D721Med (cell line): ENCODE results near the gene METTL24.
"Not testable (repeated sequence)": the region's sequence is repeated elsewhere in the genome, so short reads cannot be mapped to it uniquely, and the experiment has no call there.

Experiments used
- DNase-seq: peaks from one replicate; pipeline ENCODE4 v3.0.0; 2011; ENCODE audit warnings: low spot score; ENCODE audit not compliant: insufficient read length
- FAIRE-seq: peaks from 2 replicates; lab custom pipeline; 2011; peaks lifted over from hg19 to GRCh38; lab: Jason Lieb, UNC
- TF ChIP-seq, protein P1 (sequence below): IDR thresholded peaks from 2 replicates; pipeline ENCODE4 v1.5.1; 2012; ENCODE audit warnings: mild to moderate bottlenecking, control low read depth; ENCODE audit not compliant: insufficient read depth; ENCODE audit errors: missing control alignments

METTL24 gene

DNA sequence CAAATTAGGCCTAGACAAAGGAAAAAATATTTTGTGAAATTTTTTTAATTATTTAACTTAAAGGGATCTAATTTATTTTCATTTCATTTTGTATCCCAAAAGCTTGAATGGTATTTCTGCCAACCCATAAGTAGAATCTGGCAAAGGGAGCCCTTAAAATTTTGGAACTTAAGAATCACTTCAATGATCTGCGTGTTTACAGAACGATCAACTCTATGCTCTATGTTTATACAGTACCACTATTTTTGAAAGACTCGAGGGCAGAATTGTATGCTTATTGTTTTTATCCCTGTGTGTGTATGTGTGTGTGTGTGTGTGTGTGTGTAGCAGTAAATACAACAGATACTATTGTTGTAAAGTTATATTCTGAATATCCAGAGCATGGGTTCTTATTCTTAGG lies 39.2 kb downstream of the METTL24 start:
- TF ChIP-seq, protein P1, sequence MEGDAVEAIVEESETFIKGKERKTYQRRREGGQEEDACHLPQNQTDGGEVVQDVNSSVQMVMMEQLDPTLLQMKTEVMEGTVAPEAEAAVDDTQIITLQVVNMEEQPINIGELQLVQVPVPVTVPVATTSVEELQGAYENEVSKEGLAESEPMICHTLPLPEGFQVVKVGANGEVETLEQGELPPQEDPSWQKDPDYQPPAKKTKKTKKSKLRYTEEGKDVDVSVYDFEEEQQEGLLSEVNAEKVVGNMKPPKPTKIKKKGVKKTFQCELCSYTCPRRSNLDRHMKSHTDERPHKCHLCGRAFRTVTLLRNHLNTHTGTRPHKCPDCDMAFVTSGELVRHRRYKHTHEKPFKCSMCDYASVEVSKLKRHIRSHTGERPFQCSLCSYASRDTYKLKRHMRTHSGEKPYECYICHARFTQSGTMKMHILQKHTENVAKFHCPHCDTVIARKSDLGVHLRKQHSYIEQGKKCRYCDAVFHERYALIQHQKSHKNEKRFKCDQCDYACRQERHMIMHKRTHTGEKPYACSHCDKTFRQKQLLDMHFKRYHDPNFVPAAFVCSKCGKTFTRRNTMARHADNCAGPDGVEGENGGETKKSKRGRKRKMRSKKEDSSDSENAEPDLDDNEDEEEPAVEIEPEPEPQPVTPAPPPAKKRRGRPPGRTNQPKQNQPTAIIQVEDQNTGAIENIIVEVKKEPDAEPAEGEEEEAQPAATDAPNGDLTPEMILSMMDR: no peak
- DNase-seq: no peak
- no peak for FAIRE-seq

DNA sequence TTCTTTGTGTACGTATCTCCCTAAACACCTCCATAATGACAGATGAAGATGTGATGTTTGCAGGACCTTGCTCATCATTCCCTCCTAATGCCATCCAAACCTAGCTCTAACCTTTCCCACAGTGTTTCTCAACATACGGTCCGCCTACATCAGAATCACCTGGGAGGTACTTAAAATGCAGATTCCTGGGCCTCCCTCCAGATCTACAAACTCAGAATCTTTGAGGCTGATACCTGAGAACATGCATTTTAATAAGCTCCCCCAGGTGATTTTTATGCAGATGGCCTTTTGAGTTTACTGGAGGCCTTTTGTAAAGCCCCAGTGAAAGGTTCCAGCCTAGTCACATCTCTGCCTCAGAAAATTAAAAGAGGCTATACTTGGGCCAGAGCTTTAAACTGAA lies 40.5 kb downstream of the METTL24 start:
- no peak for FAIRE-seq
- DNase-seq: no peak
- TF ChIP-seq, protein P1: no peak

DNA sequence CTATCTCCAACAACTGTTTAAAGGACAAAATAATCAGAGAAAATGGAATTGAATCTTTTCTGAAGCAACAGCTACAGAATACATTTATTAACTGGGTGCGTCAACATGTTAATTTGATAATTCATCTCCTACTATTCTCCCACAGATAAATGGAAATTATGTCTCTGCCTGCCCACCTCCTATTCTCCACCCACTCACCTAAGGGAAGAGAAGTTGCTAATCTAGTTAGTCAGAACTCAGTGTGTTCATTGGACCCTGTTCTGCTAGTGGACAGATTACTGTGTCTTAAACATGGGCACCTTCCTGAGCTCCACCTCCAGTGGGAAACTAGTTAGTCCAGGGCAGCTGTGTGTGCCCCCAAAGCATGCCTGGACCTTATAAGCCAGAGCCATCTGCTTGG lies 41.0 kb downstream of the METTL24 start:
- TF ChIP-seq, protein P1: no peak
- FAIRE-seq: no peak
- no peak for DNase-seq

DNA sequence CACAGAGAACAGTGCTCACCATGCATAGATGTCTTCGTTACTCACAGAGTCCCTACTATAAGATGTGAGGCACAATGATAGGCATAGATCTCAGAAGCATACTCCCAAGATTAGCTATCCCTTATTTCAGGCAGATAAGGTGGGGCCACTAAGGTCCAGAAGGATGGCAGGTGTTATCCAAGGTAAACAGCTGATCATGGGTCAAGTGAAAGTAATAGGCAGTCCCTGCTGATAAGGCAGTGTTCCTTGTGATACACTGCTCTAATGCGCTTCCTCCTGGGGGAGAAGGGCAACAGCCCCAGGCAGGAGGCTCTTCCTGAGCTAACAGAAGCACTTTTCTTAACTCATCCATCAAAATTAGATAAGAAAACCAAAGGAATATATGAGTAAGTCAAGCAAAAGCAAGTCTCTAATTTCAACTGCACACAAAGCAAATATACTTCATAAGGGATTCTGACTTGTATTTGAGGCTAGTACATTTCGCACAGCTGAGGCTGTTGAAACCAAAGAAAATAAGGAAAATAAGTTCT lies 42.2 kb downstream of the METTL24 start:
- FAIRE-seq: no peak
- TF ChIP-seq, protein P1: no peak
- no peak for DNase-seq

DNA sequence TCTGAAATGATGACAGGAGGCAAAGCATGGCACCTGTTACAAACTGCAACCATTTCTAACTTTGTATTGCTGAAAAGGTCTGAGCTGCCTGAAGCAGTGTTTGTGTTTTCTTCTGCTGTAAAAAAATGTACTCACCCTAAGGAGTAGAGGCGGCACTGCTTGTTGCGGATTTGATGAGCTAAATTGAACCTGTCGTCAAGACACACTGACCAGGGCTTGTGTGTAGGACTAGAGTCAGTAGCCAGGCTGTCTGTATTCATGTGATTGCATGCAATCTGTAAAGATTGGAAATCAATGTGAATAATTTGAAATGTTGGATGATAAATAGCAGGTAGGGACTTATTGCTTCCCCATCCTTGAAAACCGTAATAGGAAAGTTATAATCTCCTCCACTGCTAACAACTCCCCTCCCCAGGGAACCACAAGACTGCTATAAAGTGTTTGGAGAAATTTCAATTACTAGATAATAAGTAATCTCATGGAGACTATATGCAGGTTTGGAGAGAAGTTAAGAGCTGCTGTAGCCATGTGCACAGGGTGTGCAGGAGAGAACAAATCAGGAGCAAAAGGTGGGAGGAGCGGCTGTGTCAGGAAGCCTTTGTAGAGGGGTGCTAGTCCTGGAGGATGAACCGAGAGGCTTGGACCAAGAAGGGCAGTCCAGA lies 42.8 kb downstream of the METTL24 start:
- TF ChIP-seq, protein P1: no peak
- no peak for FAIRE-seq
- no peak for DNase-seq

DNA sequence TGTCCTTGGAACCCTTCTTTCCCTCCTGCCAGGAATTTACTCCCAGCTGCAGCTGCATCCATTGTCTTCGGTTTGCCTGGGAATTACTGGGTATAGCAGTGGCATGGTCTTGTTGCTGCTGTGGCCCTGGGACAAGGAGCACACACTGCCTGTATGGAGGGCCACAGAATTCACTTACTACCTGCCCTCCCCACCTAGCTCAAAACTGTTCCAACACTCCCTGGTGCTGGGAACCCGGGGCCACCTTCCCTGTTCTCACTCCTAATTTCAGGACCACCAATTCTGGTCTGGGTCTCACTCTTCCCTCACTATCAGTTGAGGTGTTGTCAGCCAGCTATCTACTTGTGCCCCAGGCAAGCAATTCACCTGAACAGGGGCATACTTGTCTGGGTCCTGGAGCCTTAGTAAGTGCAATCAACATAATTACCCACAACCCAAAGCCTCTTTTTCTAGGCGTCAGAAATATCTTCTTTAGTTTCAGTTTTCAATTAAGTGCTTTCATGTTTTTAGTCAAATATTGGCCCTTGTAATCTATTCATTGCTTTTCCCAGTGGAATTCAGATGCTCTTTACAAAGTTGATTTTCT lies 47.2 kb downstream of the METTL24 start:
- TF ChIP-seq, protein P1: no peak
- no peak for FAIRE-seq
- DNase-seq: no peak

DNA sequence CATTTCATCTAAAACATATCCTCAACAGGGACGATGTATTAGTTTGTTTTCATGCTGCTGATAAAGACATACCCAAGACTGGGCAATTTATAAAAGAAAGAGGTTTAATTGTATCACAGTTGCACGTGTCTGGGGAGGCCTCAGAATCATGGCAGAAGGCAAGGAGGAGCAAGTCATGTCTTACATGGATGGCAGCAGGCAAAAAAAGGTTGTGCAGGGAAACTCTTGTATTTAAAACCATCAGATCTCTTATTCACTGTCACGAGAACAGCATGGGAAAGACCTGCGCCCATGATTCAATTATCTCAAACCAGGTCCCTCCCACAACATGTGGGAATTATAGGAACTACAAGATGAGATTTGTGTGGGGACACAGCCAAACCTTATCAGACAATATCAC lies 48.7 kb downstream of the METTL24 start:
- not testable (repeated sequence) for DNase-seq, FAIRE-seq
